AG08395 (cell line): ENCODE measurements around the gene AGAP1.

ENCODE experiments used
- DNase-seq: peaks from one replicate; pipeline ENCODE4 v3.0.0; 2012; ENCODE audit warnings: mixed read lengths, low spot score

Gene AGAP1

GRCh38 chr2:235665661-235666212 is 171.9 kb downstream of the AGAP1 start:
- DNase-seq = no peak

GRCh38 chr2:235666213-235666781 is 172.5 kb downstream of the AGAP1 start:
- peak; percentile 71 for DNase-seq

GRCh38 chr2:235668782-235669181 is 174.9 kb downstream of the AGAP1 start:
- no peak for DNase-seq

GRCh38 chr2:235669269-235669831 is 175.5 kb downstream of the AGAP1 start:
- peak; percentile 72 for DNase-seq

- peak; percentile 75 for DNase-seq
These were observed 176.4 kb downstream of the AGAP1 start for GRCh38 chr2:235669983-235670962.

- DNase-seq = no peak
These were observed 177.3 kb downstream of the AGAP1 start for GRCh38 chr2:235670974-235671787.

- DNase-seq = no peak
These were observed 178.9 kb downstream of the AGAP1 start for GRCh38 chr2:235672720-235673119.

- no peak for DNase-seq
These were observed 180.3 kb downstream of the AGAP1 start for GRCh38 chr2:235674146-235674545.

GRCh38 chr2:235674812-235675211 is 181.0 kb downstream of the AGAP1 start:
- no peak for DNase-seq

GRCh38 chr2:235675678-235676535 is 182.1 kb downstream of the AGAP1 start:
- DNase-seq = peak; percentile 40

- no peak for DNase-seq
These were observed 182.6 kb downstream of the AGAP1 start for GRCh38 chr2:235676536-235676799.

- no peak for DNase-seq
These were observed 183.5 kb downstream of the AGAP1 start for GRCh38 chr2:235677276-235677788.

GRCh38 chr2:235677937-235678336 is 184.1 kb downstream of the AGAP1 start:
- no peak for DNase-seq

GRCh38 chr2:235678712-235679111 is 184.9 kb downstream of the AGAP1 start:
- DNase-seq = no peak

GRCh38 chr2:235679471-235679870 is 185.6 kb downstream of the AGAP1 start:
- DNase-seq = no peak

- no peak for DNase-seq
These were observed 191.3 kb downstream of the AGAP1 start for GRCh38 chr2:235685024-235685721.

- DNase-seq = no peak
These were observed 194.9 kb downstream of the AGAP1 start for GRCh38 chr2:235688511-235689426.

GRCh38 chr2:235689427-235689853 is 195.6 kb downstream of the AGAP1 start:
- DNase-seq = no peak
